B cell (primary cell): Measurements from ENCODE around the gene PDE11A. TPM values are rescaled to one million over a fixed set of nuclear protein-coding genes. Genes with fewer than 3 reads are reported as not detected.

Experiments used
- ATAC-seq: fragments of 200-7000 bp; cut with Tn5 transposase; one replicate; pipeline ENCODE4 v1.10.0; 2021; ENCODE audit warnings: low read depth, mild to moderate bottlenecking, moderate number of reproducible peaks, moderate library complexity
- CTCF ChIA-PET: fragments of 350-600 bp; sonication (Branson Sonifier 250); formaldehyde crosslinking; loops from one replicate; lab custom pipeline; 2021; ENCODE audit warnings: antibody characterized with exemption, inconsistent platforms; lab: Charles Lee
- POLR2A ChIA-PET: fragments of 350-600 bp; sonication (Branson Sonifier 250); formaldehyde crosslinking; loops from one replicate; lab custom pipeline; 2021; ENCODE audit warnings: antibody characterized with exemption; lab: Charles Lee
- DNase-seq: peaks from one replicate; pipeline ENCODE4 v3.0.0; 2013
- H2AFZ ChIP-seq: 2 replicates; pipeline ENCODE4 v1.6.1; 2012; ENCODE audit warnings: mild to moderate bottlenecking, low read depth, low read length; ENCODE audit not compliant: insufficient read depth, poor library complexity, severe bottlenecking
- H3K27ac ChIP-seq, 2 donors: 1 replicate in 1 of 2; 2 replicates in 1 of 2; pipeline ENCODE4 v1.5.1; 2012 to 2013; ENCODE audit warnings: low read length in 2 of 2, mild to moderate bottlenecking in 2 of 2, moderate library complexity in 1 of 2
- H3K27me3 ChIP-seq, 4 experiments: fragments of 200-600 bp in 1 of 4; sonication (generic) in 1 of 4; replicated peaks in 1 of 4; 1 replicate in 2 of 4; 2 replicates in 2 of 4; pipeline versions ENCODE4 v1.6.1 to v1.7.0; 2013 to 2016; ENCODE audit warnings: low read length in 3 of 4, mild to moderate bottlenecking in 2 of 4, mixed read lengths in 1 of 4, moderate library complexity in 1 of 4; ENCODE audit not compliant: insufficient read depth in 4 of 4, control insufficient read depth in 3 of 4; ENCODE audit errors: control extremely low read depth in 1 of 4
- H3K36me3 ChIP-seq, 2 experiments: replicated peaks in 1 of 2; 1 replicate in 1 of 2; 2 replicates in 1 of 2; pipeline versions ENCODE4 v1.6.1 to v1.7.1; 2013; ENCODE audit warnings: low read length in 1 of 2; ENCODE audit not compliant: insufficient read depth in 2 of 2, control insufficient read depth in 1 of 2; ENCODE audit errors: control extremely low read depth in 1 of 2, extremely low read depth in 1 of 2
- H3K4me1 ChIP-seq, 2 donors: fragments of 200-600 bp in 1 of 2; sonication (generic) in 1 of 2; 1 replicate in 1 of 2; 2 replicates in 1 of 2; pipeline versions ENCODE4 v1.5.1 to v1.6.1; 2013 to 2017; ENCODE audit warnings: low read length in 2 of 2; ENCODE audit not compliant: control insufficient read depth in 2 of 2, insufficient read depth in 2 of 2
- H3K4me2 ChIP-seq: replicated peaks from 2 replicates; pipeline ENCODE3; 2012; ENCODE audit warnings: mild to moderate bottlenecking, low read depth, low read length; ENCODE audit not compliant: poor library complexity, severe bottlenecking
- H3K4me3 ChIP-seq, 5 experiments: fragments of 200-600 bp in 1 of 5; sonication (generic) in 1 of 5; 1 replicate in 3 of 5; 2 replicates in 2 of 5; pipeline versions ENCODE4 v1.5.1 to v1.7.0; 2011 to 2016; ENCODE audit warnings: low read length in 4 of 5, mild to moderate bottlenecking in 4 of 5, low read depth in 2 of 5, control low read depth in 1 of 5, moderate library complexity in 1 of 5; ENCODE audit not compliant: insufficient read depth in 1 of 5; ENCODE audit errors: control extremely low read depth in 1 of 5, extremely low read depth in 1 of 5
- H3K79me2 ChIP-seq: fragments of 200-600 bp; sonication (generic); one replicate; pipeline ENCODE4 v1.6.0; 2016; ENCODE audit warnings: low read length; ENCODE audit not compliant: control insufficient read depth, insufficient read depth
- H3K9ac ChIP-seq: fragments of 200-600 bp; sonication (generic); 2 replicates; pipeline ENCODE4 v1.6.1; 2017; ENCODE audit warnings: mild to moderate bottlenecking, low read length, moderate library complexity
- H3K9me3 ChIP-seq, 3 donors: one replicate each; pipeline versions ENCODE4 v1.6.1 to v1.7.1; 2013; ENCODE audit warnings: low read length in 2 of 3; ENCODE audit not compliant: control insufficient read depth in 2 of 3, insufficient read depth in 1 of 3; ENCODE audit errors: control extremely low read depth in 1 of 3
- H4K20me1 ChIP-seq: 2 replicates; pipeline ENCODE4 v1.6.0; 2012; ENCODE audit warnings: mild to moderate bottlenecking, low read length; ENCODE audit not compliant: insufficient read depth, control insufficient read depth, poor library complexity, severe bottlenecking
- H3K27ac Mint-ChIP-seq: one replicate; pipeline ENCODE4 v1.8.0; 2021; ENCODE audit warnings: mixed read lengths
- H3K27me3 Mint-ChIP-seq: one replicate; pipeline ENCODE4 v1.8.0; 2021; ENCODE audit warnings: mixed read lengths
- H3K4me1 Mint-ChIP-seq: one replicate; pipeline ENCODE4 v1.8.0; 2021; ENCODE audit warnings: mixed read lengths
- H3K4me3 Mint-ChIP-seq: one replicate; pipeline ENCODE4 v1.8.0; 2021; ENCODE audit warnings: mixed read lengths
- H3K9me3 Mint-ChIP-seq: one replicate; pipeline ENCODE4 v1.8.0; 2022; ENCODE audit warnings: mixed read lengths; ENCODE audit not compliant: insufficient read depth
- CTCF ChIP-seq: fragments of 200-600 bp; IDR thresholded peaks from one replicate; pipeline ENCODE4 v1.8.0; 2022; ENCODE audit warnings: antibody characterized with exemption, mild to moderate bottlenecking
- EZH2 ChIP-seq: IDR thresholded peaks from 2 replicates; pipeline ENCODE4 v1.6.1; 2012; ENCODE audit warnings: borderline replicate concordance, low read depth, mild to moderate bottlenecking, moderate library complexity, low read length; ENCODE audit not compliant: insufficient read depth, poor library complexity, severe bottlenecking
- WGBS: methylation state at CpG from one replicate; pipeline ENCODE4 v1.1.5; 2013; ENCODE audit warnings: missing lambda C conversion rate; ENCODE audit not compliant: insufficient coverage; 5-methylcytosine and 5-hydroxymethylcytosine counted together
- intact Hi-C: fragments of 100-400 bp; cut with micrococcal nuclease; formaldehyde crosslinking; loops from one replicate; pipeline ENCODE4 v1.10.0; 2022
- polyA plus RNA-seq: library from polyadenylated mRNA; depleted of rRNA; stranded (reverse); fragments of >200 nt; gene quantifications from 2 replicates; pipeline ENCODE4 v1.2.3, GENCODE V29; 2012
- total RNA-seq, 2 donors: library from RNA; stranded (reverse); fragments of 120-200 nt in 1 of 2; gene quantifications; 1 replicate in 1 of 2; 2 replicates in 1 of 2; pipeline versions ENCODE4 v1.2.3 to v1.2.4, GENCODE V29; 2013 to 2022

The PDE11A gene
- total and polyA plus RNA-seq, 2 donors (not counting 1 experiment from before 2014, with no cell fraction given), result 0.25 TPM; not detected in 1

DNA sequence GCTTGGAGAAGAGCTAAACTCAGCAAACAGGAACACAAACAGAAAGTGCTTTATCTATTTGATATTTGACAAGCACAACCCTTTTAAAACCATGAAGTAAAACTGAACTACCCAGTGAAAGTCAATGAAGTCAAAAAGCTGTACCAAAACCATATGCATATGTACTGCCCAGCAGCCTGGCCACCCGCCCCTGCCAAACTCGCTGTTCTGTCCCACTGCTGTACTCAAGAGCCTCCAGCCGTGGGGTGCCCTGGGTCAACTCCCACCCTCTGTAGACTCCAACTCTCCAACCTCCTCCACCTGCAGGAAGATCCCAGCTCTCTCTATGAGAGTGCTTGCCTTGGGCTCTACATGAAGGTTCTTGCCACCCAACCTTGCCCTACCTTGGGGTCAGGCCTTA lies 411.8 kb downstream of the PDE11A start:
- Mint-ChIP-seq H3K27ac (no peak overlapping the region), H3K4me1 (no peaks in the 10 kb centered on the region), H3K27me3 (peaks cover 3% of the 10 kb centered on the region), H3K9me3 (no peaks in the 10 kb centered on the region), H3K4me3 (no peak overlapping the region)
- H3K9me3 ChIP-seq, result no peaks in the 10 kb centered on the region
- no peaks in the 10 kb centered on the region for H3K27me3 ChIP-seq
- H3K79me2 ChIP-seq, result no peaks in the 10 kb centered on the region
- no peak overlapping the region for H2AFZ ChIP-seq
- H3K9ac ChIP-seq, result no peak overlapping the region
- POLR2A ChIA-PET, result no interaction called here
- H3K4me2 ChIP-seq, result no peak overlapping the region
- WGBS, result 61% methylated on average over 3 of the region's 3 CpGs
- H3K36me3 ChIP-seq, result no peaks in the 10 kb centered on the region
- DNase-seq, result no peak
- H3K27ac ChIP-seq, result no peak overlapping the region
- TF ChIP-seq EZH2 (no peak), CTCF (no peak)
- H3K4me3 ChIP-seq, result no peak overlapping the region
- CTCF ChIA-PET, result interaction anchor here (0.7 kb wide), 1 partner anchor 13 kb away, joined by 4 read pairs; no protein-coding TSS in a partner anchor
- no peak for ATAC-seq
- no peaks in the 10 kb centered on the region for H3K4me1 ChIP-seq
- no peaks in the 10 kb centered on the region for H4K20me1 ChIP-seq
- intact Hi-C loops, result no loop called here

DNA sequence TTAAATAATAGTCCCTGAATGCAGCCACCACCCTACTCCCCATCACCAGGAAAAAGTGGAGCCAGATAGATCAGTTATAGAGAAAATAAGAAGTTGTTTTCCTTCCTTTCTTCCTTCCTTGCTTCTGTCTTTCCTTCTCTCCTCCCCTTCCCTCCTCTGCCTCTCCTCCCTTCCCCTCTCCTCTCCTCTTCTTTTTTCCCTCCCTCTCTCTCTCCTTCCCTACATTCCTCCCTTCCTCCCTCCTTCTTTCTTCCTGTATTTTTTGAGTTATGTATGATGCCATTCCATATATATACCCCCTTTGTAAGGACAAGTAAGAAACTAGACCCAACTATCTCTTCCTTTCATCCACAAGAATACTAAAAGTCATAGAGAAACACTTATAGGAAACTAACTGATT lies 414.3 kb downstream of the PDE11A start:
- peaks cover 10% of the 10 kb centered on the region for H3K27me3 Mint-ChIP-seq
- TF ChIP-seq EZH2, result no peak
- no peak for TF ChIP-seq CTCF
- Histone ChIP-seq H3K4me2 (no peak overlapping the region), H3K4me1 (no peaks in the 10 kb centered on the region), H3K9me3 (no peaks in the 10 kb centered on the region), H4K20me1 (no peaks in the 10 kb centered on the region), H3K4me3 (no peak overlapping the region), H3K27me3 (no peaks in the 10 kb centered on the region), H3K9ac (no peak overlapping the region), H3K36me3 (no peaks in the 10 kb centered on the region), H2AFZ (no peak overlapping the region), H3K27ac (no peak overlapping the region), H3K79me2 (no peaks in the 10 kb centered on the region)
- H3K27ac Mint-ChIP-seq, result no peak overlapping the region
- no peak for ATAC-seq
- H3K9me3 Mint-ChIP-seq, result no peaks in the 10 kb centered on the region
- ChIA-PET CTCF (no interaction called here), POLR2A (no interaction called here)
- H3K4me1 Mint-ChIP-seq, result no peaks in the 10 kb centered on the region
- no peak for DNase-seq
- H3K4me3 Mint-ChIP-seq, result no peak overlapping the region
- intact Hi-C loops, result no loop called here
